HG02610 (cell line): ENCODE data around the gene TIMM23.
"Not testable (repeated sequence)": the region's sequence is repeated elsewhere in the genome, so short reads cannot be mapped to it uniquely, and the experiment has no call there.

Experiments used
- ATAC-seq: cut with Tn5 transposase; IDR thresholded peaks from one replicate; pipeline ENCODE4 v1.9.1; 2021; ENCODE audit warnings: mild to moderate bottlenecking, moderate library complexity; ENCODE audit not compliant: unreplicated experiment

Gene TIMM23

GRCh38 chr10:46020344-46020657, 48.0 kb downstream of the TIMM23 start:
- no peak for ATAC-seq

DNA sequence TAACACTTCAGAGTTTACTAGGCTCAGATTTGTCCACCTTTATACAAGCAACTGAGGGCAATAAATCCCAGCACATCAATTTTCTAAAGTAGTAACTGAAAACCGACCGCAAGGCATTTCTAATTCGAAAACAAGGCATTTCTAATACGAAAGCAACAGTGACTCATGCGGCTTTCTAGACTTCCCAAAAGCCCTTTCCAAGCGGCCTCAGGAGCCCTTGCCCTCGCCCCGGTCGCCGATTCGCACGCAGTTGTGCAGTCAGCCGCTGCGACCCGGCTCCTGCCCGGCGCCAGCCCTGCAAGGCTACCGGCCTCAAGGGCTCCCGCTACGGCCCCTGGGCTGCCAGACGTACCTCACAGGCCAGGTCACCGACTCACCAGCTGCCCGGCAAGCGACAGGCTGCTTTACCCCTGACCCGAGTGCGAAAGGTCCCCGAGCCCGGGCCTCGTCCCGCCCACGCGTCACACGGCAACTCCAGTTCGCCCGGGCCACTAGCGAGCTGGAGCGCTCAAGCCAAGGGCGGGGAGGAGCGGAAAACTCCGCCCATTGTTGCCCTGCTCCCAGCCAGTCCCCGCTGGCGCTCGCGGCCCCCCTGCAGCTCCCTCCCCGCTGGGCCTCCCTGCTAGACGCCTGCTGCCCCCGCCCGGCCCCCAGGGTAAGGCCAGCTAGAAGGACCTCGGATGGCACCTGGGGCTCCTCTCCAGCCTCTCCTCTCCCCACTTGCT, 50.9 kb downstream of the TIMM23 start:
- peak; percentile 92 for ATAC-seq

DNA sequence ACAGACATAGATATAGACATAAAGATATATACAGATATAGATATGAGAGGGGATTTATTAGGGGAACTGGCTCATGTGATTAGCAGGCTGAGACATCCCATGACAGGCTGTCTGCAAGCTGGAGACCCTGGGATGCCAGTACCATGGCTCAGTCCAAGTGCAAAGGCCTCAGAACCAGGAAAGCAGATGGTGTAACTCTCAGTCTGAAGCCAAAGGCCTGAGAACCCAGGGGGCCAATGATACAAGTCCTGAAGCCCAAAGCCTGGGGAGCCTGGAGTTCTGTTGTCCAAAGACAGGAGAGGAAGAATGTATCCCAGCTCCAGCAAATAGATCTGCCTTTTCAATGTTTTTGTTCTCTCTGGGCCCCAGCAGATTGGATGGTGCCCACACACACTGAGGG, 52.7 kb downstream of the TIMM23 start:
- ATAC-seq = no peak

DNA sequence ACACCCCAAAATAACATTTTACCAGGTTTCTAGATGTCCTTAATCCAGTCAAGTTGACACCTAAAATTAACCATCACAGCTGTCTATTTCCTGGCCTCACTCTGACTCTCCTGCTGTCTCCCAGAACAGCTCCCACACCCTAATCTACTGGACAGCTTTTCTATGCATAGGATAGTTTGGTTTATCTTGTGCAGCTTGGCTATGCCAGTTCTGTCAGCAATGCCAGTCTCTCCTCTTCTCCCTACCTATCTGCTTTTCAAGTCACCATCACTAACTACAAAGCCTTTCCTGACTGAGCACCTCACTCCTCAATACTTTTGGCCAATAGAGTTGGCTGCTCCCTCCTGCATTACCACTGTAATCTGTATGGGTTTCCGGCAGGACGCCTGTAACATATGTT, 53.1 kb downstream of the TIMM23 start:
- no peak for ATAC-seq

- ATAC-seq = no peak
These were observed 53.8 kb downstream of the TIMM23 start for GRCh38 chr10:46026106-46026505.

DNA sequence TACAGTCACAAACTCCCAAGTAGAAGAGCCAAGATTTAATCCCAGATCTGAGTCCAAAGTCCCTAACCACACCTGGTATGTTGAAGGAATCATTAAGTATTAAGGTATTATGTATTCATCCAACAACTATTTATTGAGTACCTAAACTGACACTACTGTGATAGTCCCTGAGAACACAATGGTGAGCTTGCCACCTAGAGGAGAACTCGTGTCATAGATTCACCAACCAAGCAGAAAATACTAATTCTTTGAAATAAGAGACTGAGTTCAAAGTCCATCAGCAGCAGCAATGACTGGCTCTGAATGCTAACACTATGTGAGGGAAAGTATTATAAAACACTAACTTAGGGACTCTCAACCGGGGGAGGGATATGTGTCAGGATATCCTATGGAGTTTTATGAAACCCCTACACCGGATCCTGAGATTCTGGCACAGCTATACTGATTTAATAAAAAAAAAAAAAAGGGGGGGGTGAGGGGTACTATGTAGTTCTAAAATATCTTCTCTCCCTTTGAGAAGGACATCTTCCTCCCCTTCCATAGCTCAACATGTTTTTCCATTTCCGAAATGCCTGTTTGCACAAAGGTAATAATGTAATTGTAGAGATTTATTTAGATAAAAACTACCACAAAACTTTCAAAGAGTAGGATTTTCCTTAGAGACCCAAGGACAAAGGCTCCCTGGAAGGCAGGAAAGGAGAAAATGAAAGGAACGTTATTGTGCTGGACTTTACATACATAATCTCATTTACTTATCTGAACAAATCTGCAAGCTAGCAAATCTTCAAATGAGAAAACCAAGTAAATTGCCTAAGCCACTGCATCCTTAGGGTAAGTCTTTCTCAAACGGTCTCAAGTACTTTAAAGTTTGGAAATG, 56.5 kb downstream of the TIMM23 start:
- peak; percentile 39 for ATAC-seq

- ATAC-seq = no peak
These were observed 57.3 kb downstream of the TIMM23 start for GRCh38 chr10:46029461-46030030.

DNA sequence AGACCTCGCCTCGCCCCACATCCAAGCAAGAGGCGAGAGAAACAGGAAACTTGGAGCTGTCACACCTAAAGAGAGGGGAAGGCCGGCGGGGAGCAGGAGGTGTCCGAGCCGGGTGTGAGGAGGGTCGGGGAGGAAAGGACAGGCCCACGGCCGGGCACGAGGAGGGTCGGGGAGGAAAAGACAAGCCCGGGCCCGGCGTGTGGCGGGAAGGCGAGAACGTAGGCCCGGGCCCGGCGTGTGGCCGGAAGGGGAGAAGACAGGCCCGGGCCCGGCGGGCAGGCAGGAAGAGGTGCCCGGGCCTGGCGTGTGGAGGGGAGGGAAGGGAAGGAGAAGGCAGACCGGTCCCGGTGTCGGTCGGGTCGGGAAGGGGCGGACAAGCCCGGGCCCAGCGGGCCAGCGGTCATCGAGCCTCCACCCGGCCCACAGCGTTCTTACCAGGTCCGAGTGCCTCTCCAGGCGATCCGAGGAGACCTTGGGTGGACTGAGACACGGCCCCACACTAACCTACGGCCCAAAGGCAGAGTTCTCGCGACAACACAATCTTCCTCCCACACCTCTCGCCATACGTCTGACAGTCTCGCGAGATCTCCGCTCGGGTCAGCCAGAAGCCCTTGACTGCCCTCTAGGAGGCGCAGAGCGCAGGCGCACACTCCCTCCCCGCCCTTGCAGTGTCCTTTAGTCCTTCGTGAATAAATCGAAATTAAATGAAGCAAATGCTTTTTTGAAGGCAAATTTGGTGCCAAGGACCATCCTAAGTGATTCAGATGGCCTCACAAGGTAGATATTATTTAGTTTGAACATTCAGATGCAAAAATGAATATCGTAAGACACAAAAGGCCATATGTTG, 58.0 kb downstream of the TIMM23 start, which contains the start of gene NCOA4:
Gene NCOA4 (minus strand): TSS at position 533 of the 847 bp plus-strand sequence. CDS start 13,943 bp downstream, outside the sequence.
- peak; percentile 98 for ATAC-seq

DNA sequence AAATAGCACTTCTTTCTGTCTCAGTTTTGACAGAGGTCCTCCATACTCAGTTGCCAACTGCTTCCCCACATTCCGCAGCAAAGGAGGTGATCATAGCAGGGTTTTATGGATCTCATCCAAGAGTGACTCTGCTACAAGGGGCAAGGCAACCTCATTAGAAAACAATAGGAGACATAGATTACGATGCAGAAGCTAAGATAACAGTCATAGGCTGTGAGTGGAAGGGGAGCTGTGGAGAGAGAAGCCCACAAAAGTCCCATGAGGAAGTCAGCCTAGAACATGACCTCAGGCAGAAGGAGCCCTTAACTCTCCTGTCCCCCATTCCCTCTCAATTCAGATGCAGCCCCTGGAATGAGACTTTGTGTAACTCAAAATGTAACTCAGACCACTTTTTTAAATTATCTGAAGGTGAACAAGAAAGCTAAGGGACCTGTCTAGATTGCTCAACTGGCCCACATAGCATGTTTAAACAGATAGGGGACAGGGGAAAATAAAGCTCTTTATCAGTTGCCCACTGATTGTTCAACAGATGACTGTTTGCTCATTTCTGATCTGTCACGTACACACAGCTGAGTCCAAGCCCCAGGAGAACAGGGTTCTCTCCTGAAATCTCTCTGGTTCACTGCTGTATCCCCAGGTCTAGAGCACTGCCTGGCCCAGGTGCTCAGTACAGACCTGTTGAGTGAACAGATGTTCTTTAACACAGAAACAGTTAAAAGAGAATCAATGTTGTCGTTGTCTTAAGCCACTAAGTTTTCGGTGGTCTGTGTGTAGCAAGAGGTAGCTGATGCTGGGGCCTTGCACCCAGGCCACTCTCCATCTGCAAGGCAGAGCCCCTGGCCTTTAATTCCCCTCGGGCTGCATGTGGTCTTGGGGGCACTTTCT, 59.6 kb downstream of the TIMM23 start:
- ATAC-seq = no peak

DNA sequence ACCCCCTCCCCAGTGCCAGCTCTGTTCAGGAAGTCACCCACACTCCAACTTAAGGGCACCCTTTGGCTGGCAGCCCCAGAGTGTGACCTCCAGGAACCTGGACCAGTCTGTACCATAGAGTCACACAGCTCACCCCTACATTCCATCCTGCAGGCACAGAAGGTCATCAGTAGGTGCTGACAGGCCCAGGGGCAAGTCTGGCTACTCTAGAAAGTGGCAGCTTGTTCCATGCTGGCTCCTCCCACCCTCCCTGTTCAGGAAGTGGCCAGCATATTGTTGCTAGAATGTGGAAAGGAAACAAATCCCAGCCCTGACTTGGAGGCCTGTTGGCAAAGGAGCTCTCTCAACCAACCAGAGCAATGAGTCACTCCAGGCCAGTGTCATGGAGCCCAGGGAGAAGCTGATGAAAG, 61.3 kb downstream of the TIMM23 start:
- no peak for ATAC-seq

- no peak for ATAC-seq
These were observed 63.9 kb downstream of the TIMM23 start for GRCh38 chr10:46035923-46036849.

GRCh38 chr10:46037107-46037825, 65.0 kb downstream of the TIMM23 start:
- no peak for ATAC-seq

GRCh38 chr10:46040004-46040403, 67.7 kb downstream of the TIMM23 start:
- ATAC-seq = no peak

DNA sequence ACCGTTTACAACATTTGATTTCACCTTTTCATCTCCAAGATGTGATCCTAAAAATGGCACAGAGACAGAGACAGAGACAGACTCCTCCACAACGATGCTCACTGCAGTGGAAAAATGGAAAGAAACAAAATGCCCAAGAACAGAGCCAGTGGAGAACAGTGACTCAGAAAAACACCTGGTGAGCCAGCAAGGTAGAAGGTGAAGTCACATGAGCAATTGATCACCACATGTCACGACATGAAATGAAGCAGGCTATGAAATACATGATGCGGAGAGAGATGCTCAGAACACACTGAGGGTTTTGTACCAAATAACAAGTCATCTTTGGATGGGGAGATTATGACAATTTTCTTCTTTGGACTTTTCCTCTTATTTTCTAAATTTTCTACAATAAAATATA, 70.2 kb downstream of the TIMM23 start:
- ATAC-seq = no peak

- no peak for ATAC-seq
These were observed 74.0 kb downstream of the TIMM23 start, which contains the start of gene MSMB for GRCh38 chr10:46046261-46046660. Gene MSMB, minus strand, starts transcription at chr10:46046269. Its CDS starts 32 bp downstream, at chr10:46046237.

DNA sequence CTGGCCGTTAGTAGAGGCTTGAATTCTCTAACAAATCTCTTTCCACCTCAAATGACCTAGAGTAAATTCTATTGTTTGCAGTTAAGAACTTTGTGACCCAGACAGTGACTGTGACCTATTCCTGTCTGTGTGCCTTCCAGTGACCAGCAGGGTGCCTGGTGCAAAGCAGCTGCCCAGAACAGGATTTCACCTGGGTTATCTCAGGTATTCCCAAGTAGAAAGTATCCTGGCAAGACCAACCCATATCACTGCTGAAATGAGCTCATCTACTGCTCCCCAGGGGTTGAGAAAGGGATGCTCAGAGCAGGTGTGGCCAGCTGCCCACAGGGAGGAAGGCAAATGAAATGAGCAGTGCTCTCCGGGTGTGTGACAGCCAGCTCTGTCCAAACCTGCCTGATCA, 75.9 kb downstream of the TIMM23 start:
- ATAC-seq = no peak

GRCh38 chr10:46049497-46049831, 77.2 kb downstream of the TIMM23 start:
- not testable (repeated sequence) for ATAC-seq

- ATAC-seq = no peak
These were observed 78.8 kb downstream of the TIMM23 start for GRCh38 chr10:46050941-46051623.
